ENCODE measurements around the gene PPP2R3B.

Gene PPP2R3B

DNA sequence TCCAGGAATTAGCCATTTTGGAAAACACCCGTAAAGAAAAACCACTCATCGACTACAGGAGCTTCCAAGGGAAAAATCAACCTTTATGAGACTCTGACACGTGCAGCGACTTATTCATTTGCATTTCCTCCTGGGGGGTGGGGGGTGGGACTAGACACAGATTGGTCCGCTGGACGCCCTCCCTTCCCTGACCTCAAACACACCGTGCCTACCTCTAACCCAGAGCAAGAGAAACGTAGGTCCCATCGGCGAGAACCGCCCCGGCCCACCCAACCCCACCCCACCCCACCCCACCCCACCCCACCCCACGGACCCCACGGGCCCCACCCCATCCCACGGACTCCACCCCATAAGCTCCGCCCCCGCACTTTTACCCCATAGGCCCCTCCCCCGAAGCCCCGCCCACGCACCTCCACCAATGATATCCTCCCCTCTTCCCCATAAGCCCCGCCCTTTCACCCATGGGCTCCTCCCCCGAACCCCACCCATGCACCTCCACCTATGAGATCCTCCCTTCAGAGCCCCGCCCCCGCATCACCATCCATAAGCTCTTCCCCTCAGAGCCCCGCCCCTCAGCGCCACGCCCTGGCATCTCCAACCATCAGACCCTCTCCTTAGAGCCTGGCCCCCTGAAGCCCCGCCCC is 69.2 kb downstream of the PPP2R3B start:
- CTCF ChIA-PET, result no interaction called here
- POLR2A ChIA-PET, result no interaction called here
- no peak for DNase-seq (ENCODE audit: extremely low spot score)
- TF ChIP-seq L3MBTL2 (conservative IDR thresholded peaks at IDR 0.05) (no peak), CTBP1 (IDR thresholded peaks at IDR 0.05; ENCODE audit: borderline replicate concordance) (no peak), ELF4 (IDR thresholded peaks at IDR 0.05) (no peak), ZNF384 (IDR thresholded peaks at IDR 0.05) (no peak), ARNT (IDR thresholded peaks at IDR 0.05) (no peak), SP1 (IDR thresholded peaks at IDR 0.05) (no peak), FOXA1 (IDR thresholded peaks at IDR 0.05) (no peak), HDGF (IDR thresholded peaks at IDR 0.05; ENCODE audit: borderline replicate concordance) (no peak), LEF1 (IDR thresholded peaks at IDR 0.05; ENCODE audit: borderline replicate concordance) (no peak), NFRKB (IDR thresholded peaks at IDR 0.05) (no peak), FOXK2 (IDR thresholded peaks at IDR 0.05) (no peak), BHLHE40 (IDR thresholded peaks at IDR 0.05; ENCODE audit: borderline replicate concordance) (no peak)
- TF ChIP-seq, protein P1, sequence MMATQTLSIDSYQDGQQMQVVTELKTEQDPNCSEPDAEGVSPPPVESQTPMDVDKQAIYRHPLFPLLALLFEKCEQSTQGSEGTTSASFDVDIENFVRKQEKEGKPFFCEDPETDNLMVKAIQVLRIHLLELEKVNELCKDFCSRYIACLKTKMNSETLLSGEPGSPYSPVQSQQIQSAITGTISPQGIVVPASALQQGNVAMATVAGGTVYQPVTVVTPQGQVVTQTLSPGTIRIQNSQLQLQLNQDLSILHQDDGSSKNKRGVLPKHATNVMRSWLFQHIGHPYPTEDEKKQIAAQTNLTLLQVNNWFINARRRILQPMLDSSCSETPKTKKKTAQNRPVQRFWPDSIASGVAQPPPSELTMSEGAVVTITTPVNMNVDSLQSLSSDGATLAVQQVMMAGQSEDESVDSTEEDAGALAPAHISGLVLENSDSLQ (IDR thresholded peaks at IDR 0.05), result no peak

DNA sequence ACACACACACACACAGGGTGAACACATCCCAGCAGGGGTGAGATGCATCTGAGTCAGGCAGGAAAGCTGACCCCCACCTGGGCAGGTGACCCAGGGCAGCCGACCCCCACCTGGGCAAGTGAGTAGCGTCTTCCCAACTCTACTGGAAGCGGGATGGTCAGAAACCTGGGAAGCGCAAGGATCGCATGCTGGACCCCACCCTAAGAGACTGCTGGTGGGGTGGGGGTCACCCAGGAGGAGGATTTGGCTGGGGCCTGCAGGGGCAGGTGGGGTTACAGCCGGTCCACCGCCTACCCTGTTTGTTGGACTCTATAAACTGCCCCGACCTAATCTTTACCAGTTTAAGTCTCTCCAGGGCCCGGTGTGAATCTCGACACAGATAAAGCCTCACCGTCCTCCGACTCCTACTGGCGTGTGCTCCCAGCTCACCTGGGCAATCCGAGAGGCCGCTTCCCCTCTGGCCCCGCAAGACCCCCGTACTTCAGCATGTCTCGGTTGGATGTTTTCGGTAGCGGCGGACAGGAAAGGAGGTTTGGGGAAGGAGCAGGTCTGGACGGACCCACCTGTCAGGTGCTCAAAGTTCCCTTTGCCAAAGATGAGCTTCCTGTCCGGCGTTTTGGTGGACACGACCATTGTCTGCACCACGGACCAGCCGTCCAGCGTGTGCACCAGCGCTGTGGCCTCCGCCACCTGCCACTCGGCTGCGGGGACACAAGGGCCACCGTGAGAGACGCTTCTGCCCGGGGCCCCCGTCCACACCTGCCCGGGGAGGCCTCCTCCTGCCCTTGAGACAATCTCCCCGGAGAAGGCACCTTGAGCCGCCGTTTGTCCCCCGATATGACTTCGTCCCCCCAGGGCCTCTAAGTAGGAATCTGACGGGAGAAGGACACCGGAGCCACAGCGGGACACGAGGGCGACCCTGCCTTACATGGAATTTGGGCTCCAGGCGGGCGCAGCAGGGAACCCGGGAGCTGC is 70.1 kb downstream of the PPP2R3B start:
- CTCF ChIA-PET, result no interaction called here
- POLR2A ChIA-PET, result no interaction called here
- TF ChIP-seq FOXA1 (IDR thresholded peaks at IDR 0.05), result no peak
- no peak for TF ChIP-seq HDGF (IDR thresholded peaks at IDR 0.05; ENCODE audit: borderline replicate concordance)
- no peak for TF ChIP-seq ELF4 (IDR thresholded peaks at IDR 0.05)
- no peak for TF ChIP-seq TARDBP (IDR thresholded peaks at IDR 0.05)
- TF ChIP-seq FOXM1 (IDR thresholded peaks at IDR 0.05; ENCODE audit: borderline replicate concordance), result no peak
- TF ChIP-seq SP1 (IDR thresholded peaks at IDR 0.05), result no peak
- TF ChIP-seq SUZ12 (IDR thresholded peaks at IDR 0.05), result no peak
- TF ChIP-seq FOXK2 (IDR thresholded peaks at IDR 0.05), result no peak
- no peak for TF ChIP-seq ARNT (IDR thresholded peaks at IDR 0.05)
- TF ChIP-seq, protein P1 (IDR thresholded peaks at IDR 0.05), result no peak
- no peak for TF ChIP-seq BHLHE40 (IDR thresholded peaks at IDR 0.05; ENCODE audit: borderline replicate concordance)
- TF ChIP-seq ZNF384 (IDR thresholded peaks at IDR 0.05), result no peak
- TF ChIP-seq LEF1 (IDR thresholded peaks at IDR 0.05; ENCODE audit: borderline replicate concordance), result no peak
- no peak for TF ChIP-seq NFRKB (IDR thresholded peaks at IDR 0.05)
- TF ChIP-seq L3MBTL2 (conservative IDR thresholded peaks at IDR 0.05), result no peak
- TF ChIP-seq CTBP1 (IDR thresholded peaks at IDR 0.05; ENCODE audit: borderline replicate concordance), result no peak
- DNase-seq (ENCODE audit: extremely low spot score), result no peak

DNA sequence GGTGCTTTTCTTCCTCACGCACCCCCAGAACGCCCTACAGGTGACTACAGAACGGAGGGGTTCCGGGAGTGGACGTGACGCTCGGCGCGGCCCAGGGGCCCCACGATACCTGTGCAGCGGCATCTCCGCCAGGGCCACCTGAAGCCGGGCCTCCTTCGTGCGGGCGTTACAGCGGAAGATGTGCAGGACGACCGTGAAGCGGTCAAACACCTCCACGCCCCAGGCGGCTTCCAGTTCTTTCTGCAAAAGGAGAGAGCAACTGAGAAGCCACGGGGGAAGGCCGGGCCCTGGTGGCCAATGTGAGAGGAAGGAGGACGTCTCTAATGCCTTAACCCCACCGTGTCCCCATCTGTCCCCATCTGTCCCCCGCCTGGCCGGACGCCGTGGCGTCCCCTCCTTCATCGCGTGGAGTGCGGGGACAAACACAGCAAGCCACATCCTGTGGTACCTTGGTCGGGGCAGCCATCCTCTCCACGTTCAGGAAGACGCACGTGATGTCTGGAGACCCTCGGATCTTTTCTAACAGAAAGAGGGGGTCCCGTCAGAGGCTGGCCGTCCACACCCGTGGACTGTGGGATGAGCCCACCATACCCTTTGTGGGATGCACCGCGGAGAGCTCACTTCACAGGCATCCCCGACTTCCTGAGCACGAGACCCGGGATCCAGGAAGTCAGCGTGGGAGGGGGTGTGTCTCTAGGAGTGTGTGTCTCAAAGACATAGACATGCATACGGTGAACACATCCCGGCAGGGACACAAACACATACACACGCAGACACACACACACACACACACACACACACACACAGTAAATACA is 71.7 kb downstream of the PPP2R3B start:
- ChIA-PET CTCF (no interaction called here), POLR2A (no interaction called here)
- no peak for TF ChIP-seq ZNF384 (IDR thresholded peaks at IDR 0.05)
- no peak for TF ChIP-seq BHLHE40 (IDR thresholded peaks at IDR 0.05; ENCODE audit: borderline replicate concordance)
- DNase-seq (ENCODE audit: extremely low spot score), result no peak

DNA sequence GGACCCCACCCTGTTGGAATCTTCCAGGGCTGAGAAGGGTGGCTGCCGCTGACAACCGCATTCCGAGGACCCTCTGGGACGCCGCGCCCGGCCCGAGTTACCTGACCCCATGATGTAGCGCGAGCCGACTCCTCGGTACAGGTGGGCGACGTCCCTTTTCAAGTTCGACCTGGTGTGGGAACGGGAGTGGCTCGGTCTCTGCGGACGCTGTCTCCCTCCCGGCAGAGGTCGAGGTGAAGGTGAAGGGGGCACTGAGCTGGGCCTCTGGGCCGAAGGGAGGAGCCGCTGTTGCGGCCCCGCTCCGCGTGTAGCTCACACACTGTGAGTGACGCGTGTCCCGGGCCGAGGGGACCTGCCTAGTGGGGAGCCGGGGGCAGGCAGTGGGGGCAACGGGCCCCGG is 72.7 kb downstream of the PPP2R3B start:
- no peak for TF ChIP-seq LEF1 (IDR thresholded peaks at IDR 0.05; ENCODE audit: borderline replicate concordance)
- TF ChIP-seq ZNF384 (IDR thresholded peaks at IDR 0.05), result no peak
- TF ChIP-seq SP1 (IDR thresholded peaks at IDR 0.05), result no peak
- TF ChIP-seq FOXK2 (IDR thresholded peaks at IDR 0.05), result no peak
- CTCF ChIA-PET, result no interaction called here
- DNase-seq (ENCODE audit: extremely low spot score), result no peak
- POLR2A ChIA-PET, result no interaction called here

DNA sequence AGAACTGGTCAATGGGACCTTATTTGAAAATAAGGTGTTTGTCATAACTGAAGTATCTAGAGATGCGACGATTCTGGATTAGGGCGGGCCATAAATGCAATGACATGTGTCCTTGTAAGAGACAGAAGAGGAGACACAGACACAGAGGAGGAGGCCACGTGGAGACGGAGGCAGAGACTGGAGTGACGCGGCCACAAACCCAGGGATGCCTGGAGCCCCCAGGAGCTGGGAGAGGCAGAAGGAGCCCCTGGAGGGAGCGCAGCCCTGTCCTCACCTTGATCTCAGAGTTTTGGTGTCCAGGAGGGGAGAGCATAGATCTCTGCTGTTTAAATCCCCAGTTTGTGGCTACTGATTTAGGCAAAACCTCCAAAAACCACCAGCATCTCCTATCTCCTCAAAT is 73.2 kb downstream of the PPP2R3B start:
- ChIA-PET POLR2A (no interaction called here), CTCF (no interaction called here)
- TF ChIP-seq NFRKB (IDR thresholded peaks at IDR 0.05) (no peak), ELF4 (IDR thresholded peaks at IDR 0.05) (no peak), CTBP1 (IDR thresholded peaks at IDR 0.05; ENCODE audit: borderline replicate concordance) (no peak), ZNF384 (IDR thresholded peaks at IDR 0.05) (no peak), BHLHE40 (IDR thresholded peaks at IDR 0.05; ENCODE audit: borderline replicate concordance) (no peak), LEF1 (IDR thresholded peaks at IDR 0.05; ENCODE audit: borderline replicate concordance) (no peak), SP1 (IDR thresholded peaks at IDR 0.05) (no peak), TARDBP (IDR thresholded peaks at IDR 0.05) (no peak), SUZ12 (IDR thresholded peaks at IDR 0.05) (no peak), FOXM1 (IDR thresholded peaks at IDR 0.05; ENCODE audit: borderline replicate concordance) (no peak), L3MBTL2 (conservative IDR thresholded peaks at IDR 0.05) (no peak), HDGF (IDR thresholded peaks at IDR 0.05; ENCODE audit: borderline replicate concordance) (no peak), ARNT (IDR thresholded peaks at IDR 0.05) (no peak), FOXK2 (IDR thresholded peaks at IDR 0.05) (no peak), FOXA1 (IDR thresholded peaks at IDR 0.05) (no peak)
- TF ChIP-seq, protein P1 (IDR thresholded peaks at IDR 0.05), result no peak
- no peak for DNase-seq (ENCODE audit: extremely low spot score)
